GM23338 (cell line): Measurements from ENCODE around the gene NSUN3. TPM values are rescaled to one million over a fixed set of nuclear protein-coding genes. Genes with fewer than 3 reads are reported as not detected.
A peak's percentile ranks its signal among the peaks of the same experiment; 100 is the strongest.

Source experiments
- ATAC-seq: fragments of 200-7000 bp; cut with Tn5 transposase; 3 replicates; pipeline ENCODE4 v1.9.1; 2020
- DNase-seq: peaks from one replicate; pipeline ENCODE4 v3.0.0-alpha.2; 2015; ENCODE audit warnings: low spot score
- H2AFZ ChIP-seq: fragments of 200-600 bp; sonication (generic); 2 replicates; pipeline ENCODE4 v1.8.0; 2016; ENCODE audit warnings: antibody characterized with exemption, mild to moderate bottlenecking, moderate library complexity
- H3F3A ChIP-seq: fragments of 200-600 bp; sonication (generic); replicated peaks from 2 replicates; pipeline ENCODE4 v1.8.0; 2017; ENCODE audit warnings: antibody characterized with exemption, mixed run types, low read depth
- H3K27ac ChIP-seq: fragments of 200-600 bp; sonication (generic); 2 replicates; pipeline ENCODE4 v1.6.1; 2016; ENCODE audit warnings: low read depth
- H3K27me3 ChIP-seq: fragments of 200-600 bp; sonication (generic); 2 replicates; pipeline ENCODE4 v1.8.0; 2016; ENCODE audit warnings: mild to moderate bottlenecking, mixed run types, moderate library complexity; ENCODE audit not compliant: insufficient read depth
- H3K36me3 ChIP-seq: fragments of 200-600 bp; sonication (generic); 2 replicates; pipeline ENCODE4 v1.8.0; 2016; ENCODE audit warnings: mild to moderate bottlenecking; ENCODE audit not compliant: insufficient read depth
- H3K4me1 ChIP-seq: fragments of 200-600 bp; sonication (generic); 2 replicates; pipeline ENCODE4 v1.8.0; 2016; ENCODE audit warnings: mild to moderate bottlenecking, moderate library complexity; ENCODE audit not compliant: insufficient read depth
- H3K4me2 ChIP-seq: fragments of 200-600 bp; sonication (generic); 2 replicates; pipeline ENCODE4 v1.7.1; 2017; ENCODE audit warnings: mixed run types
- H3K4me3 ChIP-seq: fragments of 200-600 bp; sonication (generic); 2 replicates; pipeline ENCODE4 v1.6.1; 2016; ENCODE audit warnings: mixed run types
- H3K79me2 ChIP-seq: fragments of 200-600 bp; sonication (generic); replicated peaks from 2 replicates; pipeline ENCODE4 v1.8.0; 2017; ENCODE audit warnings: mild to moderate bottlenecking; ENCODE audit not compliant: insufficient read depth
- H3K9me2 ChIP-seq: fragments of 200-600 bp; sonication (generic); 2 replicates; pipeline ENCODE4 v1.8.0; 2017; ENCODE audit not compliant: insufficient read depth
- H4K20me1 ChIP-seq: fragments of 200-600 bp; sonication (generic); replicated peaks from 2 replicates; pipeline ENCODE4 v1.8.0; 2017; ENCODE audit warnings: mild to moderate bottlenecking; ENCODE audit not compliant: insufficient read depth
- H3K27ac Mint-ChIP-seq: 2 replicates; pipeline ENCODE4 v1.8.0; 2020; ENCODE audit warnings: inconsistent platforms, mild to moderate bottlenecking, moderate library complexity, mixed read lengths
- H3K27me3 Mint-ChIP-seq: 3 replicates; pipeline ENCODE4 v1.8.0; 2022; ENCODE audit warnings: low read depth, mild to moderate bottlenecking, moderate library complexity, mixed read lengths, inconsistent platforms; ENCODE audit not compliant: insufficient read depth, poor library complexity
- H3K36me3 Mint-ChIP-seq: 3 replicates; pipeline ENCODE4 v1.8.0; 2021; ENCODE audit warnings: low read depth, mild to moderate bottlenecking, inconsistent platforms, moderate library complexity, mixed read lengths
- H3K4me1 Mint-ChIP-seq: 3 replicates; pipeline ENCODE4 v1.8.0; 2020; ENCODE audit warnings: mild to moderate bottlenecking, inconsistent platforms, mixed read lengths
- H3K4me3 Mint-ChIP-seq: 3 replicates; pipeline ENCODE4 v1.8.0; 2021; ENCODE audit warnings: moderate library complexity, mild to moderate bottlenecking, inconsistent platforms, mixed read lengths
- H3K9me3 Mint-ChIP-seq: 3 replicates; pipeline ENCODE4 v1.8.0; 2020; ENCODE audit warnings: moderate library complexity, mild to moderate bottlenecking, inconsistent platforms, mixed read lengths
- CREB1 ChIP-seq: fragments of 250-450 bp; sonication (Bioruptor Pico); IDR thresholded peaks from 2 replicates; pipeline ENCODE4 v1.5.0; 2020; ENCODE audit warnings: low read depth, mild to moderate bottlenecking, moderate library complexity
- EZH2 ChIP-seq: fragments of 200-600 bp; sonication (generic); IDR thresholded peaks from one replicate; pipeline ENCODE4 v1.8.0; 2017; ENCODE audit warnings: antibody characterized with exemption, mild to moderate bottlenecking, low read depth; ENCODE audit not compliant: unreplicated experiment
- EZH2phosphoT487 ChIP-seq: fragments of 200-600 bp; sonication (generic); IDR thresholded peaks from one replicate; pipeline ENCODE4 v1.8.1; 2018; ENCODE audit warnings: antibody characterized with exemption; ENCODE audit not compliant: unreplicated experiment
- NANOG ChIP-seq: IDR thresholded peaks from 2 replicates; pipeline ENCODE4 v1.6.1; 2016; ENCODE audit warnings: antibody characterized with exemption, borderline replicate concordance
- POLR2AphosphoS5 ChIP-seq: IDR thresholded peaks from 2 replicates; pipeline ENCODE4 v1.6.1; 2016; ENCODE audit warnings: antibody characterized with exemption, low read depth
- STAT1 ChIP-seq: IDR thresholded peaks from one replicate; pipeline ENCODE4 v1.6.1; 2016; ENCODE audit warnings: antibody characterized with exemption; ENCODE audit not compliant: unreplicated experiment
- ZNF114 ChIP-seq: fragments of 250-450 bp; sonication (Bioruptor Pico); IDR thresholded peaks from 2 replicates; pipeline ENCODE4 v1.5.0; 2020; ENCODE audit warnings: mild to moderate bottlenecking, moderate library complexity
- ZNF331 ChIP-seq: fragments of 250-450 bp; sonication (Bioruptor Pico); IDR thresholded peaks from 2 replicates; pipeline ENCODE4 v1.5.0; 2020; ENCODE audit warnings: low read depth, mild to moderate bottlenecking, moderate library complexity
- polyA plus RNA-seq: library from polyadenylated mRNA; unstranded; fragments of >200 nt; fragmentation: Nextera tagmentation; extraction: Ambion mirVana; gene quantifications from 2 replicates; pipeline ENCODE4 v1.2.1, GENCODE V29; 2016
- total RNA-seq: library from RNA; depleted of rRNA; stranded (reverse); fragments of >200 nt; shearing (Covaris generic); gene quantifications from 2 replicates; pipeline ENCODE4 v1.2.3, GENCODE V29; 2014
- TF ChIP-seq, protein P1 (sequence below), 2 experiments: fragments of 200-600 bp in 1 of 2; sonication (generic) in 1 of 2; conservative IDR thresholded peaks; 2 replicates each; pipeline versions ENCODE4 v1.5.1 to v1.6.1; 2016 to 2017; ENCODE audit warnings: antibody characterized with exemption in 2 of 2, low read depth in 2 of 2, mild to moderate bottlenecking in 2 of 2, moderate library complexity in 1 of 2
- TF ChIP-seq, protein P2 (sequence below): IDR thresholded peaks from 2 replicates; pipeline ENCODE4 v1.6.1; 2016; ENCODE audit warnings: antibody characterized with exemption

NSUN3 gene
- total and polyA plus RNA-seq, 2 experiments from 2014 or later = 5.4 to 10.6 TPM

DNA sequence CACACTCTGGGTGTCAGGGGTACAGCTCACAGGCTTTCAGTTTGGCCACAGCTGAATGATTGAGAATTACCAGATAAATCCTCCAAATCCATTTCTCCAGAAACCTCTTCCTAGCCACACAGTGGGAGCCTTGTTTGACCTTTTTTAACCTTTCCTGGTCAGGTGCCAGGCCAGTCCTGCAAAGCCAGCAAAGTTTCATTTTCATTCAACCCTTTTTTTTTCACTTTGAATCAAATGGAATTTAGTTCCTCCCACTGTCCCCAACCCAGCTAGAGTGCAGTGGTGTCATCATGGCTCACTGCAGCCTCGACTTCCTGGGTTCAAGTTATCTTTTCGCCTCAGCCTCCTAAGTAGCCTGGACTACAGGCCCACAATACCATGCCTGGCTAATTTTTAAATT is 67.8 kb downstream of the NSUN3 start (continued):
- TF ChIP-seq, protein P1, sequence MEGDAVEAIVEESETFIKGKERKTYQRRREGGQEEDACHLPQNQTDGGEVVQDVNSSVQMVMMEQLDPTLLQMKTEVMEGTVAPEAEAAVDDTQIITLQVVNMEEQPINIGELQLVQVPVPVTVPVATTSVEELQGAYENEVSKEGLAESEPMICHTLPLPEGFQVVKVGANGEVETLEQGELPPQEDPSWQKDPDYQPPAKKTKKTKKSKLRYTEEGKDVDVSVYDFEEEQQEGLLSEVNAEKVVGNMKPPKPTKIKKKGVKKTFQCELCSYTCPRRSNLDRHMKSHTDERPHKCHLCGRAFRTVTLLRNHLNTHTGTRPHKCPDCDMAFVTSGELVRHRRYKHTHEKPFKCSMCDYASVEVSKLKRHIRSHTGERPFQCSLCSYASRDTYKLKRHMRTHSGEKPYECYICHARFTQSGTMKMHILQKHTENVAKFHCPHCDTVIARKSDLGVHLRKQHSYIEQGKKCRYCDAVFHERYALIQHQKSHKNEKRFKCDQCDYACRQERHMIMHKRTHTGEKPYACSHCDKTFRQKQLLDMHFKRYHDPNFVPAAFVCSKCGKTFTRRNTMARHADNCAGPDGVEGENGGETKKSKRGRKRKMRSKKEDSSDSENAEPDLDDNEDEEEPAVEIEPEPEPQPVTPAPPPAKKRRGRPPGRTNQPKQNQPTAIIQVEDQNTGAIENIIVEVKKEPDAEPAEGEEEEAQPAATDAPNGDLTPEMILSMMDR (conservative IDR thresholded peaks at IDR 0.05; ENCODE audit: low read depth in 2 of 2) = no peak
- TF ChIP-seq STAT1 (no peak), NANOG (no peak), CREB1 (CRISPR knock-in tag) (no peak), ZNF331 (CRISPR knock-in tag) (no peak), EZH2 (no peak), ZNF114 (CRISPR knock-in tag) (no peak), POLR2AphosphoS5 (no peak), EZH2phosphoT487 (no peak)
- TF ChIP-seq, protein P2, sequence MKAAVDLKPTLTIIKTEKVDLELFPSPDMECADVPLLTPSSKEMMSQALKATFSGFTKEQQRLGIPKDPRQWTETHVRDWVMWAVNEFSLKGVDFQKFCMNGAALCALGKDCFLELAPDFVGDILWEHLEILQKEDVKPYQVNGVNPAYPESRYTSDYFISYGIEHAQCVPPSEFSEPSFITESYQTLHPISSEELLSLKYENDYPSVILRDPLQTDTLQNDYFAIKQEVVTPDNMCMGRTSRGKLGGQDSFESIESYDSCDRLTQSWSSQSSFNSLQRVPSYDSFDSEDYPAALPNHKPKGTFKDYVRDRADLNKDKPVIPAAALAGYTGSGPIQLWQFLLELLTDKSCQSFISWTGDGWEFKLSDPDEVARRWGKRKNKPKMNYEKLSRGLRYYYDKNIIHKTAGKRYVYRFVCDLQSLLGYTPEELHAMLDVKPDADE = no peak

DNA sequence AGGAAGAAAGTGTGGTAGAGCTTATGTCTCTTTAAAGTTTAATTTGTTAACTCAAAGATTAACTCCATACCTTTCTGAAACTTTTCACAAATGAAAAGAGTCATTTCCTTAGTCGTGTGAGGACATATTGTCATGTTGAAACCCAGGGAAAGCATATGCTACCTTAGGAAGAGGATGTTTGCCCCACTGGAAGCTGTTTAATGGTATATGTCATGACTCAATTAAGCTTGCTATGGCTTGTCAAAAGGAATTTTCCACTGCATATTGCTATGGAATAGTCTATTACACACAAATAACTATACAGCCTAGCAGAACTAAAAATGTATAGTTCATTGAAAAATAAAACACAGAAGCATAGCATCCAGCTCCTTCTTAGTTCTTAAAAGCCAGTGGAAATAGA is 69.9 kb downstream of the NSUN3 start:
- no peak overlapping the region for H3K4me3 ChIP-seq
- peak; percentile 9 for DNase-seq
- Mint-ChIP-seq H3K4me3 (no peak overlapping the region), H3K27ac (no peak overlapping the region), H3K4me1 (peaks cover 25% of the 10 kb centered on the region; the same call in 2 of the 3 replicates), H3K27me3 (peaks cover 1% of the 10 kb centered on the region), H3K36me3 (peaks cover 6% of the 10 kb centered on the region; the same call in 1 of the 3 replicates), H3K9me3 (peaks cover 4% of the 10 kb centered on the region; the same call in 2 of the 3 replicates)
- H3F3A ChIP-seq = no peaks in the 10 kb centered on the region
- no peaks in the 10 kb centered on the region for H3K9me2 ChIP-seq
- H3K79me2 ChIP-seq = no peaks in the 10 kb centered on the region
- peak overlapping the region; percentile 19; the same call in 1 of the 2 replicates for H3K4me2 ChIP-seq
- no peak overlapping the region for H2AFZ ChIP-seq
- no peaks in the 10 kb centered on the region for H3K27me3 ChIP-seq
- no peaks in the 10 kb centered on the region for H3K36me3 ChIP-seq
- no peak for TF ChIP-seq STAT1
- TF ChIP-seq, protein P1 (conservative IDR thresholded peaks at IDR 0.05; ENCODE audit: low read depth in 2 of 2) = no peak
- no peak for TF ChIP-seq CREB1 (CRISPR knock-in tag)
- no peak for TF ChIP-seq ZNF331 (CRISPR knock-in tag)
- no peak for TF ChIP-seq NANOG
- TF ChIP-seq, protein P2 = no peak
- peaks cover 7% of the 10 kb centered on the region for H3K4me1 ChIP-seq
- no peak for ATAC-seq
- no peak overlapping the region for H3K27ac ChIP-seq
- H4K20me1 ChIP-seq = no peaks in the 10 kb centered on the region
